Neural cell (in vitro differentiated cells): ENCODE results near the gene TNRC6A. TPM values are rescaled to one million over a fixed set of nuclear protein-coding genes. Genes with fewer than 3 reads are reported as not detected.

Experiments used
- H2AFZ ChIP-seq: fragments of 200-600, 300-800 bp; sonication (generic), shearing (Covaris generic); 2 replicates; pipeline ENCODE4 v1.6.0; 2014; ENCODE audit warnings: low read depth, mild to moderate bottlenecking, antibody characterized with exemption, low read length, moderate library complexity
- H3F3A ChIP-seq: fragments of 200-600 bp; shearing (Covaris generic); 2 replicates; pipeline ENCODE4 v1.6.1; 2016; ENCODE audit warnings: mild to moderate bottlenecking, moderate library complexity, mixed read lengths, antibody characterized with exemption, low read length; ENCODE audit not compliant: insufficient read depth, poor library complexity, severe bottlenecking
- H3K27ac ChIP-seq: fragments of 200-600, 300-800 bp; sonication (generic), shearing (Covaris generic); 2 replicates; pipeline ENCODE4 v1.5.1; 2014; ENCODE audit warnings: mild to moderate bottlenecking, low read length, moderate library complexity
- H3K27me3 ChIP-seq: fragments of 300-800, 200-600 bp; sonication (generic), shearing (Covaris generic); 2 replicates; pipeline ENCODE4 v1.6.0; 2014; ENCODE audit warnings: mild to moderate bottlenecking, low read depth, low read length, moderate library complexity; ENCODE audit not compliant: insufficient read depth
- H3K36me3 ChIP-seq: fragments of 300-800, 200-600 bp; sonication (generic), shearing (Covaris generic); 2 replicates; pipeline ENCODE4 v1.5.1; 2014; ENCODE audit warnings: mild to moderate bottlenecking, antibody characterized with exemption, low read length, moderate library complexity; ENCODE audit not compliant: insufficient read depth
- H3K4me2 ChIP-seq: fragments of 300-800, 200-600 bp; sonication (generic), shearing (Covaris generic); 2 replicates; pipeline ENCODE4 v1.6.0; 2014; ENCODE audit warnings: mild to moderate bottlenecking, low read length
- H3K4me3 ChIP-seq: fragments of 300-800, 200-600 bp; sonication (generic), shearing (Covaris generic); 2 replicates; pipeline ENCODE4 v1.5.1; 2014; ENCODE audit warnings: mild to moderate bottlenecking, low read length, moderate library complexity
- H3K79me2 ChIP-seq: fragments of 200-600 bp; shearing (Covaris generic); replicated peaks from 2 replicates; pipeline ENCODE4 v1.6.0; 2014; ENCODE audit warnings: mild to moderate bottlenecking, low read length, moderate library complexity; ENCODE audit not compliant: insufficient read depth
- H3K9ac ChIP-seq: fragments of 300-800, 200-600 bp; sonication (generic), shearing (Covaris generic); 2 replicates; pipeline ENCODE4 v1.6.1; 2016; ENCODE audit warnings: mild to moderate bottlenecking, low read length, mixed read lengths
- H3K9me2 ChIP-seq: fragments of 200-600 bp; shearing (Covaris generic); 2 replicates; pipeline ENCODE4 v1.6.1; 2016; ENCODE audit warnings: mild to moderate bottlenecking, low read length, mixed read lengths; ENCODE audit not compliant: insufficient read depth
- H3K9me3 ChIP-seq: fragments of 200-600, 300-800 bp; sonication (generic), shearing (Covaris generic); 2 replicates; pipeline ENCODE4 v1.6.1; 2016; ENCODE audit warnings: mild to moderate bottlenecking, mixed run types, low read length, moderate library complexity, mixed read lengths
- H4K20me1 ChIP-seq: fragments of 200-600 bp; shearing (Covaris generic); 2 replicates; pipeline ENCODE4 v1.6.1; 2016; ENCODE audit warnings: mild to moderate bottlenecking, mixed run types; ENCODE audit not compliant: insufficient read depth
- EP300 ChIP-seq: fragments of 450-650 bp; conservative IDR thresholded peaks from 2 replicates; pipeline ENCODE4 v1.6.1; 2014; ENCODE audit warnings: antibody characterized with exemption, mild to moderate bottlenecking, moderate library complexity; ENCODE audit not compliant: poor library complexity, severe bottlenecking
- EZH2 ChIP-seq: fragments of 200-600, 300-800 bp; shearing (Covaris generic), sonication (generic); IDR thresholded peaks from 2 replicates; pipeline ENCODE4 v1.6.1; 2014; ENCODE audit warnings: antibody characterized with exemption, low read length, borderline replicate concordance, mild to moderate bottlenecking; ENCODE audit not compliant: insufficient read depth, poor library complexity, severe bottlenecking
- MXI1 ChIP-seq: fragments of 450-650 bp; conservative IDR thresholded peaks from 2 replicates; pipeline ENCODE4 v1.6.1; 2014; ENCODE audit warnings: antibody characterized with exemption, mild to moderate bottlenecking; ENCODE audit not compliant: poor library complexity, severe bottlenecking
- POLR2AphosphoS5 ChIP-seq: IDR thresholded peaks from 2 replicates; pipeline ENCODE4 v1.6.1; 2012
- RAD21 ChIP-seq: fragments of 450-650 bp; conservative IDR thresholded peaks from 2 replicates; pipeline ENCODE4 v1.6.1; 2014; ENCODE audit warnings: antibody characterized with exemption, mild to moderate bottlenecking, moderate library complexity
- SMC3 ChIP-seq: fragments of 450-650 bp; conservative IDR thresholded peaks from 2 replicates; pipeline ENCODE4 v1.6.1; 2014; ENCODE audit warnings: antibody characterized with exemption, mild to moderate bottlenecking, moderate library complexity; ENCODE audit not compliant: poor library complexity
- TAF1 ChIP-seq: IDR thresholded peaks from 2 replicates; pipeline ENCODE4 v1.6.1; 2012; ENCODE audit warnings: low read depth
- polyA plus RNA-seq: library from polyadenylated mRNA; depleted of rRNA; stranded (reverse); fragments of >200 nt; gene quantifications from 2 replicates; pipeline ENCODE4 v1.2.3, GENCODE V29; 2014
- TF ChIP-seq, protein P1 (sequence below): IDR thresholded peaks from 2 replicates; pipeline ENCODE4 v1.6.1; 2012; ENCODE audit warnings: borderline replicate concordance
- TF ChIP-seq, protein P2 (sequence below): fragments of 450-650 bp; IDR thresholded peaks from 2 replicates; pipeline ENCODE4 v1.5.1; 2014; ENCODE audit warnings: antibody characterized with exemption, mild to moderate bottlenecking, moderate library complexity; ENCODE audit not compliant: poor library complexity, severe bottlenecking

Gene TNRC6A
- polyA plus RNA-seq, 1 donor from 2014 or later = 32.1 TPM

DNA sequence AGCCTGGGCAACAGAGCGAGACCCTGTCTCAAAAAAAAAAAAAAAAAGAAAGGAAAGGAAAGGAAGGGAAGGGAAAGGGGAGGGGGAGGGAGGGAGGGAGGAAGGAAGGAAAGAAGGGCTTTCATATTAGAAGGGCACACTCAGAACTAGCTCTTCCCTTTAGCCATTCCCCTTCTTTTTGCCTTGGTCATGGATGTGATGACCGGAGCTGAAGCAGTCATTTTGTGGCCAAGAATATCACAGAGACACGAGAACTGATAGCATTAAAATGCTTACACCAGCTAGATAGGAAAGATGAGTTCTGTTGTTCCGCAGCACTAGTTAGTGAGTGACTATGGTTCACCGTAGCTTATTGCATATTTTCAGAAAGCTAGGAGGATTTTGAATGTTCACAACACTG, 32.8 kb upstream of the TNRC6A start:
- H3K27ac ChIP-seq = no peak overlapping the region
- no peaks in the 10 kb centered on the region for H3K27me3 ChIP-seq
- no peaks in the 10 kb centered on the region for H3K36me3 ChIP-seq
- no peak overlapping the region for H3K9ac ChIP-seq
- TF ChIP-seq EP300 (no peak), TAF1 (no peak), RAD21 (no peak), EZH2 (no peak), MXI1 (no peak), POLR2AphosphoS5 (no peak), SMC3 (no peak)
- TF ChIP-seq, protein P1, sequence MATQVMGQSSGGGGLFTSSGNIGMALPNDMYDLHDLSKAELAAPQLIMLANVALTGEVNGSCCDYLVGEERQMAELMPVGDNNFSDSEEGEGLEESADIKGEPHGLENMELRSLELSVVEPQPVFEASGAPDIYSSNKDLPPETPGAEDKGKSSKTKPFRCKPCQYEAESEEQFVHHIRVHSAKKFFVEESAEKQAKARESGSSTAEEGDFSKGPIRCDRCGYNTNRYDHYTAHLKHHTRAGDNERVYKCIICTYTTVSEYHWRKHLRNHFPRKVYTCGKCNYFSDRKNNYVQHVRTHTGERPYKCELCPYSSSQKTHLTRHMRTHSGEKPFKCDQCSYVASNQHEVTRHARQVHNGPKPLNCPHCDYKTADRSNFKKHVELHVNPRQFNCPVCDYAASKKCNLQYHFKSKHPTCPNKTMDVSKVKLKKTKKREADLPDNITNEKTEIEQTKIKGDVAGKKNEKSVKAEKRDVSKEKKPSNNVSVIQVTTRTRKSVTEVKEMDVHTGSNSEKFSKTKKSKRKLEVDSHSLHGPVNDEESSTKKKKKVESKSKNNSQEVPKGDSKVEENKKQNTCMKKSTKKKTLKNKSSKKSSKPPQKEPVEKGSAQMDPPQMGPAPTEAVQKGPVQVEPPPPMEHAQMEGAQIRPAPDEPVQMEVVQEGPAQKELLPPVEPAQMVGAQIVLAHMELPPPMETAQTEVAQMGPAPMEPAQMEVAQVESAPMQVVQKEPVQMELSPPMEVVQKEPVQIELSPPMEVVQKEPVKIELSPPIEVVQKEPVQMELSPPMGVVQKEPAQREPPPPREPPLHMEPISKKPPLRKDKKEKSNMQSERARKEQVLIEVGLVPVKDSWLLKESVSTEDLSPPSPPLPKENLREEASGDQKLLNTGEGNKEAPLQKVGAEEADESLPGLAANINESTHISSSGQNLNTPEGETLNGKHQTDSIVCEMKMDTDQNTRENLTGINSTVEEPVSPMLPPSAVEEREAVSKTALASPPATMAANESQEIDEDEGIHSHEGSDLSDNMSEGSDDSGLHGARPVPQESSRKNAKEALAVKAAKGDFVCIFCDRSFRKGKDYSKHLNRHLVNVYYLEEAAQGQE = no peak
- TF ChIP-seq, protein P2, sequence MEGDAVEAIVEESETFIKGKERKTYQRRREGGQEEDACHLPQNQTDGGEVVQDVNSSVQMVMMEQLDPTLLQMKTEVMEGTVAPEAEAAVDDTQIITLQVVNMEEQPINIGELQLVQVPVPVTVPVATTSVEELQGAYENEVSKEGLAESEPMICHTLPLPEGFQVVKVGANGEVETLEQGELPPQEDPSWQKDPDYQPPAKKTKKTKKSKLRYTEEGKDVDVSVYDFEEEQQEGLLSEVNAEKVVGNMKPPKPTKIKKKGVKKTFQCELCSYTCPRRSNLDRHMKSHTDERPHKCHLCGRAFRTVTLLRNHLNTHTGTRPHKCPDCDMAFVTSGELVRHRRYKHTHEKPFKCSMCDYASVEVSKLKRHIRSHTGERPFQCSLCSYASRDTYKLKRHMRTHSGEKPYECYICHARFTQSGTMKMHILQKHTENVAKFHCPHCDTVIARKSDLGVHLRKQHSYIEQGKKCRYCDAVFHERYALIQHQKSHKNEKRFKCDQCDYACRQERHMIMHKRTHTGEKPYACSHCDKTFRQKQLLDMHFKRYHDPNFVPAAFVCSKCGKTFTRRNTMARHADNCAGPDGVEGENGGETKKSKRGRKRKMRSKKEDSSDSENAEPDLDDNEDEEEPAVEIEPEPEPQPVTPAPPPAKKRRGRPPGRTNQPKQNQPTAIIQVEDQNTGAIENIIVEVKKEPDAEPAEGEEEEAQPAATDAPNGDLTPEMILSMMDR = no peak
- H3K9me3 ChIP-seq = no peaks in the 10 kb centered on the region
- no peaks in the 10 kb centered on the region for H3F3A ChIP-seq
- no peak overlapping the region for H2AFZ ChIP-seq
- no peaks in the 10 kb centered on the region for H3K9me2 ChIP-seq
- no peaks in the 10 kb centered on the region for H3K79me2 ChIP-seq
- no peaks in the 10 kb centered on the region for H4K20me1 ChIP-seq
- no peak overlapping the region for H3K4me2 ChIP-seq
- no peak overlapping the region for H3K4me3 ChIP-seq

DNA sequence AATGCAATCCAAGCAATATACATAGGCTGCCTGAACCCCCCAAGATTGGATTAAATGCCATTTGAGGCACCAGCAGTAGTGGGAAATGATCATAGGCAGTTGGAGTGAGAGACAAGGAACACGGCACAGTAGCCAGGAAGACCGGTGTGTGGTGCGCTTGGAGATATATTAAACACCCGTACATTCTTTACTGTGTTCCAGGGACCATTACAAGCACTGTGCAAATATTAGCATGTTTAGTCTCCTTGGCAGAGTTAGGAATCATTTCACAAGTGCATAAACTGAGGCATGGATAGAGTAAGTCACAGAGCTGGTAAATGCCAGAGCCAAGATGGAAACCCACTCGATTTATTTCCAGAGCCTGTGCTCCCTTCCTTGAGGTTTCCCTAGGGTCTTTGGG, 31.1 kb upstream of the TNRC6A start:
- Histone ChIP-seq H3K9ac (no peak overlapping the region), H3K36me3 (no peaks in the 10 kb centered on the region)
- TF ChIP-seq SMC3 = no peak
- TF ChIP-seq MXI1 = no peak
- TF ChIP-seq RAD21 = no peak
- TF ChIP-seq TAF1 = no peak
- no peak for TF ChIP-seq EZH2
- TF ChIP-seq POLR2AphosphoS5 = no peak
- TF ChIP-seq, protein P2 = no peak
- TF ChIP-seq EP300 = no peak
- TF ChIP-seq, protein P1 = no peak

More for the DNA sequence above, 31.1 kb upstream of the TNRC6A start:
- H4K20me1 ChIP-seq = no peaks in the 10 kb centered on the region
- H3K27me3 ChIP-seq = no peaks in the 10 kb centered on the region
- no peak overlapping the region for H3K4me2 ChIP-seq
- H3K79me2 ChIP-seq = no peaks in the 10 kb centered on the region
- H3K9me2 ChIP-seq = no peaks in the 10 kb centered on the region
- H2AFZ ChIP-seq = no peak overlapping the region
- no peak overlapping the region for H3K4me3 ChIP-seq
- no peaks in the 10 kb centered on the region for H3F3A ChIP-seq
- no peak overlapping the region for H3K27ac ChIP-seq
- no peaks in the 10 kb centered on the region for H3K9me3 ChIP-seq
